ENCODE data around the gene ST6GALNAC6. TPM values are rescaled to one million over a fixed set of nuclear protein-coding genes. Genes with fewer than 3 reads are reported as not detected.

ST6GALNAC6 gene
- total RNA-seq, 1 experiment from 2014 or later, result 24.5 TPM

DNA sequence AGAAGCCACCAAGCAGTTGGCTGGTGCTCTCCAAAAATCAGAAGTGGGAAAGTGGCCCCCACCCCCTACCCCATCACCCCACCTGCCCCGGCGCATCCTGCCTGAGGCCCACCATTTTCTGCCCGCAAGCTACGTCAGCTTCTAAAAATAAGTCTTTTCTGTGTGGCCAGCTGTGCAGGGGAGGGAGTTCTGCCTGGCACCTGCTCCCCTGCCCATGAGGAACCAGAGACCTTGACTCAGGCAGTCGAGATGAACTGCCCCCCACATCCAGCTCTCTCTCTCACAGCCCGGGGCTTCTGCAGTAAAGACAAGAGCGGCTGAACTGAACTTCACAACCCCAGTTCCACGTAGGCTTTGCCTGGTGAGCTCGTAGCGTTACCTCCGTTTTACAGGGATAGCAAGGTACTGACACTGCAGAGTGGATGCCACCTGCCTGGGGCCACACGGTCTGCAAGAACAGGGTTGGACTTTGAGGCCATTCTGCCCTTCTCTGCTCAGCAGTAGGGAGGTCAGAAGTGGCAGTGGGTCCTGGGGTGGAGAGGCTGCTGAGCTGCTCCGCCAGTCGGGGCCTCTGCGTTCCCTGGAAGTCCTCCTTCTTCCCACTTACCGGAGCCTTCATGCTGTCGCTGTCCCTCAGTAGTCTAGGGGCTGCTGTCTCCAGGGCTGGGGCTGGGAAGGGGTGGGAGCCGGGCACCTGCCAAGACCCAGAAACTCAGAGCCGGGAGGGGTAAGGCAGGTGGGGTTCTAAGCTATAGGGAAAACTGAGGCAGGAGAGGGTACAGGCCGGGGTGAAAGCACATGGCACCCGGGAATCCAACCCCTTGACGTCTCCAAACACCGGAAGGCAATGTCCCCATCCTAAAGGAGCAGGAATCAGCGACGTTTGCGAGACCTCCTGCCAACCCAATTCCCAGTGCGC is 16.7 kb upstream of the ST6GALNAC6 start:
- Histone ChIP-seq H3K36me3 (ENCODE audit: control insufficient read depth in 1 of 2, insufficient read depth in 2 of 2, low read length in 2 of 2) (peaks cover 0 to 13% of the 10 kb centered on the region in 2 experiments; a peak in 2 of 4 replicates), H3K27ac (ENCODE audit: low read depth, low read length) (peak overlapping the region; percentile 65), H3K4me3 (replicated peaks in 1 of 2; ENCODE audit: low read depth in 1 of 2, low read length in 2 of 2) (peak overlapping the region; percentile 85 to 91), H3K9me2 (ENCODE audit: insufficient read depth) (no peaks in the 10 kb centered on the region), H4K20me1 (ENCODE audit: insufficient read depth) (no peaks in the 10 kb centered on the region), H3K27me3 (ENCODE audit: insufficient read depth, low read length) (no peaks in the 10 kb centered on the region), H3K4me1 (ENCODE audit: control insufficient read depth in 1 of 2, insufficient read depth in 2 of 2, low read length in 2 of 2) (peaks cover 48 to 61% of the 10 kb centered on the region in 2 experiments), H3K9ac (ENCODE audit: low read length) (peak overlapping the region; percentile 86), H2AFZ (ENCODE audit: low read depth, low read length, poor library complexity, severe bottlenecking) (no peak overlapping the region), H3K9me3 (ENCODE audit: control insufficient read depth in 1 of 2, insufficient read depth in 1 of 2, low read depth in 1 of 2, low read length in 2 of 2) (no peaks in the 10 kb centered on the region), H3K4me2 (ENCODE audit: low read length) (peak overlapping the region; percentile 95), H3K79me2 (ENCODE audit: insufficient read depth, low read length) (peaks cover 18% of the 10 kb centered on the region)
- intact Hi-C loops (cut with micrococcal nuclease), result loop anchor here (5.0 kb wide), 2 partner anchors 129 to 354 kb away; partner anchors contain the start of gene CDK9
- RAD21 ChIA-PET (ENCODE audit: low non-redundant PET in 1 of 2, low total read pairs in 2 of 2, uncharacterized antibody in 2 of 2, unreplicated experiment in 2 of 2), result interaction anchor here (0.7 to 1.2 kb wide), 4 partner anchors 19 to 181 kb away, joined by 3 read pairs; partner anchors contain the start of gene TOR2A (in 1 of the 2)
- BruUV-seq (replicated peaks), result TSS peak; percentile 64
- DNase-seq (ENCODE audit: low read depth, low spot score), result no peak
- peak; percentile 2 for ATAC-seq
- POLR2A ChIA-PET, result interaction anchor here (0.6 to 1.2 kb wide), 6 partner anchors 10 to 45 kb away, joined by 3 to 4 read pairs (median 4); no protein-coding TSS in a partner anchor
- TF ChIP-seq SIN3A (IDR thresholded peaks at IDR 0.05; ENCODE audit: low read depth) (no peak), SP1 (IDR thresholded peaks at IDR 0.05; ENCODE audit: low read depth) (no peak), RAD21 (IDR thresholded peaks at IDR 0.05; ENCODE audit: low read depth) (no peak), TCF7L2 (IDR thresholded peaks at IDR 0.05; ENCODE audit: borderline replicate concordance, extremely low read depth, insufficient read depth, insufficient read length) (no peak), ZFX (IDR thresholded peaks at IDR 0.05) (no peak), FOSL1 (IDR thresholded peaks at IDR 0.05; ENCODE audit: low read depth) (no peak), SRF (IDR thresholded peaks at IDR 0.05; ENCODE audit: low read depth) (no peak), CBX3 (IDR thresholded peaks at IDR 0.05; ENCODE audit: low read depth) (no peak)
- TF ChIP-seq, protein P1, sequence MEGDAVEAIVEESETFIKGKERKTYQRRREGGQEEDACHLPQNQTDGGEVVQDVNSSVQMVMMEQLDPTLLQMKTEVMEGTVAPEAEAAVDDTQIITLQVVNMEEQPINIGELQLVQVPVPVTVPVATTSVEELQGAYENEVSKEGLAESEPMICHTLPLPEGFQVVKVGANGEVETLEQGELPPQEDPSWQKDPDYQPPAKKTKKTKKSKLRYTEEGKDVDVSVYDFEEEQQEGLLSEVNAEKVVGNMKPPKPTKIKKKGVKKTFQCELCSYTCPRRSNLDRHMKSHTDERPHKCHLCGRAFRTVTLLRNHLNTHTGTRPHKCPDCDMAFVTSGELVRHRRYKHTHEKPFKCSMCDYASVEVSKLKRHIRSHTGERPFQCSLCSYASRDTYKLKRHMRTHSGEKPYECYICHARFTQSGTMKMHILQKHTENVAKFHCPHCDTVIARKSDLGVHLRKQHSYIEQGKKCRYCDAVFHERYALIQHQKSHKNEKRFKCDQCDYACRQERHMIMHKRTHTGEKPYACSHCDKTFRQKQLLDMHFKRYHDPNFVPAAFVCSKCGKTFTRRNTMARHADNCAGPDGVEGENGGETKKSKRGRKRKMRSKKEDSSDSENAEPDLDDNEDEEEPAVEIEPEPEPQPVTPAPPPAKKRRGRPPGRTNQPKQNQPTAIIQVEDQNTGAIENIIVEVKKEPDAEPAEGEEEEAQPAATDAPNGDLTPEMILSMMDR (IDR thresholded peaks at IDR 0.05 in 2 of 3, conservative IDR thresholded peaks at IDR 0.05 in 1 of 3; ENCODE audit: borderline replicate concordance in 1 of 3, insufficient read depth in 1 of 3, low read depth in 2 of 3, low read length in 2 of 3), result no peak
- TF ChIP-seq, protein P2, sequence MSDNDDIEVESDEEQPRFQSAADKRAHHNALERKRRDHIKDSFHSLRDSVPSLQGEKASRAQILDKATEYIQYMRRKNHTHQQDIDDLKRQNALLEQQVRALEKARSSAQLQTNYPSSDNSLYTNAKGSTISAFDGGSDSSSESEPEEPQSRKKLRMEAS (IDR thresholded peaks at IDR 0.05), result no peak
- CTCF ChIA-PET, result interaction anchor here (1.1 to 2.0 kb wide), 4 partner anchors 10 to 194 kb away, joined by 3 to 8 read pairs (median 4); partner anchors contain the start of gene TOR2A
